HepG2 (cell line): ENCODE data around the gene SEMA5B. TPM values are rescaled to one million over a fixed set of nuclear protein-coding genes. Genes with fewer than 3 reads are reported as not detected.

Experiments used
- ATAC-seq: fragments of 200-7000 bp; cut with Tn5 transposase; 3 replicates; pipeline ENCODE4 v1.9.1; 2020; ENCODE audit warnings: mild to moderate bottlenecking, moderate library complexity
- BruUV-seq: library from RNA; stranded (reverse); fragments of 400-500 nt; replicated peaks from 2 replicates; lab custom pipeline; 2021; lab: Mats Ljungman, UMichigan
- CTCF ChIA-PET: fragments of 300-600 bp; formaldehyde crosslinking; extraction: SDS; loops from one replicate; lab custom pipeline; 2021; ENCODE audit warnings: low total read pairs, inconsistent platforms, low intra/inter-chr PET ratio; lab: Yijun Ruan, JAX
- POLR2A ChIA-PET: fragments of 350-600 bp; sonication (Branson Sonifier 250); formaldehyde crosslinking; loops from one replicate; lab custom pipeline; 2020; ENCODE audit warnings: antibody characterized with exemption, inconsistent platforms; lab: Yijun Ruan, JAX
- DNase-seq: peaks from one replicate; pipeline ENCODE4 v3.0.0-alpha.2; 2015; ENCODE audit warnings: low spot score
- FAIRE-seq: peaks from 3 replicates; lab custom pipeline; 2011; peaks lifted over from hg19 to GRCh38; lab: Jason Lieb, UNC
- H2AFZ ChIP-seq: one replicate; pipeline ENCODE4 v1.6.1; 2011; ENCODE audit warnings: low read length, inconsistent platforms
- H3K27ac ChIP-seq: fragments of 300-600 bp; 3 replicates; pipeline ENCODE4 v1.8.0; 2011; ENCODE audit warnings: mixed run types, mild to moderate bottlenecking, mixed read lengths, low read length, inconsistent platforms; ENCODE audit not compliant: insufficient read depth; ENCODE audit errors: extremely low read length
- H3K27me3 ChIP-seq, 2 experiments: fragments of 200-600 bp in 1 of 2; 2 replicates in 1 of 2; 3 replicates in 1 of 2; pipeline versions ENCODE4 v1.6.0 to v1.8.0; 2011; ENCODE audit warnings: low read length in 2 of 2, mild to moderate bottlenecking in 2 of 2, moderate library complexity in 2 of 2, inconsistent platforms in 1 of 2; ENCODE audit not compliant: insufficient read depth in 2 of 2, control insufficient read depth in 1 of 2
- H3K36me3 ChIP-seq, 2 experiments: fragments of 200-600 bp in 1 of 2; replicated peaks in 1 of 2; 2 replicates in 1 of 2; 3 replicates in 1 of 2; pipeline versions ENCODE4 v1.5.1 to v1.8.0; 2011; ENCODE audit warnings: low read length in 2 of 2, inconsistent platforms in 1 of 2; ENCODE audit not compliant: insufficient read depth in 2 of 2, control insufficient read depth in 1 of 2
- H3K4me1 ChIP-seq: 2 replicates; pipeline ENCODE4 v1.5.1; 2012; ENCODE audit warnings: low read length, inconsistent platforms; ENCODE audit not compliant: insufficient read depth
- H3K4me2 ChIP-seq: 2 replicates; pipeline ENCODE4 v1.6.0; 2011; ENCODE audit warnings: low read depth, low read length, inconsistent platforms
- H3K4me3 ChIP-seq, 3 experiments: fragments of 200-600 bp in 1 of 3; sonication (generic), shearing (Covaris generic) in 1 of 3; replicated peaks in 1 of 3; 2 replicates each; pipeline ENCODE4 v1.5.1; 2011 to 2016; ENCODE audit warnings: low read length in 3 of 3, inconsistent platforms in 2 of 3, low read depth in 2 of 3, mild to moderate bottlenecking in 2 of 3, control low read depth in 1 of 3, mixed read lengths in 1 of 3; ENCODE audit not compliant: insufficient read depth in 1 of 3
- H3K79me2 ChIP-seq: one replicate; pipeline ENCODE4 v1.6.1; 2011; ENCODE audit warnings: low read length, inconsistent platforms; ENCODE audit not compliant: insufficient read depth
- H3K9ac ChIP-seq: 2 replicates; pipeline ENCODE4 v1.6.0; 2011; ENCODE audit warnings: mild to moderate bottlenecking, low read depth, low read length, inconsistent platforms; ENCODE audit not compliant: insufficient read depth
- H3K9me3 ChIP-seq: 2 replicates; pipeline ENCODE4 v1.5.1; 2012; ENCODE audit warnings: mild to moderate bottlenecking, low read length
- H4K20me1 ChIP-seq: 2 replicates; pipeline ENCODE4 v1.6.0; 2011; ENCODE audit warnings: inconsistent platforms, mild to moderate bottlenecking, low read length, moderate library complexity; ENCODE audit not compliant: insufficient read depth
- ATF7-NPFF ChIP-seq: sonication (generic); formaldehyde crosslinking; IDR thresholded peaks from 2 replicates; pipeline ENCODE4 v1.8.1; 2023; ENCODE audit warnings: mild to moderate bottlenecking, low read depth, missing genetic modification reagents, moderate library complexity
- CENPX ChIP-seq: sonication (generic); formaldehyde crosslinking; IDR thresholded peaks from 2 replicates; pipeline ENCODE4 v1.9.0; 2021; ENCODE audit warnings: mild to moderate bottlenecking, missing genetic modification reagents, moderate library complexity
- EED ChIP-seq: sonication (generic); formaldehyde crosslinking; IDR thresholded peaks from 2 replicates; pipeline ENCODE4 v1.5.0; 2020; ENCODE audit warnings: mild to moderate bottlenecking, missing genetic modification reagents
- ELF4 ChIP-seq: sonication (generic); formaldehyde crosslinking; IDR thresholded peaks from 2 replicates; pipeline ENCODE4 v1.5.0; 2020; ENCODE audit warnings: missing genetic modification reagents, mild to moderate bottlenecking, moderate library complexity, borderline replicate concordance
- ETV5 ChIP-seq: IDR thresholded peaks from 2 replicates; pipeline ENCODE4 v1.6.1; 2018; ENCODE audit warnings: missing biosample characterization, missing genetic modification reagents, inconsistent platforms, borderline replicate concordance
- EZH2 ChIP-seq: conservative IDR thresholded peaks from 2 replicates; pipeline ENCODE4 v1.6.1; 2012; ENCODE audit warnings: mild to moderate bottlenecking, low read depth, low read length, moderate library complexity
- GFI1 ChIP-seq: sonication (generic); formaldehyde crosslinking; IDR thresholded peaks from 2 replicates; pipeline ENCODE4 v1.5.0; 2020; ENCODE audit warnings: missing genetic modification reagents, mild to moderate bottlenecking, borderline replicate concordance
- HMG20B ChIP-seq: conservative IDR thresholded peaks from 2 replicates; pipeline ENCODE4 v1.6.1; 2016; ENCODE audit warnings: missing genetic modification reagents, missing compliant biosample characterization
- HNRNPUL1 ChIP-seq: fragments of 200-400 bp; formaldehyde crosslinking; IDR thresholded peaks from 2 replicates; pipeline ENCODE4 v1.6.1; 2017; ENCODE audit warnings: low read depth, mild to moderate bottlenecking, low read length, moderate library complexity
- MED13 ChIP-seq: sonication (generic); formaldehyde crosslinking; IDR thresholded peaks from 2 replicates; pipeline ENCODE4 v1.5.0; 2020; ENCODE audit warnings: missing genetic modification reagents
- SMAD9 ChIP-seq: sonication (generic); formaldehyde crosslinking; IDR thresholded peaks from 2 replicates; pipeline ENCODE4 v1.5.1; 2020; ENCODE audit warnings: mild to moderate bottlenecking, missing genetic modification reagents
- SP140L ChIP-seq: sonication (generic); formaldehyde crosslinking; IDR thresholded peaks from 2 replicates; pipeline ENCODE4 v1.4.0; 2020; ENCODE audit warnings: missing genetic modification reagents, borderline replicate concordance
- SP5 ChIP-seq: IDR thresholded peaks from 2 replicates; pipeline ENCODE4 v1.6.1; 2016; ENCODE audit warnings: low read depth, borderline replicate concordance
- SRSF4 ChIP-seq: fragments of 200-400 bp; formaldehyde crosslinking; IDR thresholded peaks from one replicate; pipeline ENCODE4 v1.6.1; 2018; ENCODE audit warnings: mild to moderate bottlenecking, low read depth, low read length, moderate library complexity; ENCODE audit not compliant: poor library complexity, severe bottlenecking
- TEAD3 ChIP-seq: optimal IDR thresholded peaks from 2 replicates; pipeline ENCODE3; 2016; ENCODE audit warnings: borderline replicate concordance
- TRAFD1 ChIP-seq: sonication (generic); formaldehyde crosslinking; IDR thresholded peaks from 2 replicates; pipeline ENCODE4 v1.5.1; 2020; ENCODE audit warnings: missing genetic modification reagents, mild to moderate bottlenecking, borderline replicate concordance
- YEATS4 ChIP-seq: sonication (generic); formaldehyde crosslinking; IDR thresholded peaks from 2 replicates; pipeline ENCODE4 v1.4.0; 2020; ENCODE audit warnings: missing genetic modification reagents, borderline replicate concordance
- ZNF441 ChIP-seq: sonication (generic); formaldehyde crosslinking; IDR thresholded peaks from 2 replicates; pipeline ENCODE4 v1.7.0; 2021; ENCODE audit warnings: missing genetic modification reagents, borderline replicate concordance
- ZNF503 ChIP-seq: sonication (generic); formaldehyde crosslinking; IDR thresholded peaks from 2 replicates; pipeline ENCODE4 v1.4.0; 2020; ENCODE audit warnings: missing genetic modification reagents
- WGBS: methylation state at CpG from one replicate; pipeline ENCODE4 v1.1.6; 2017; ENCODE audit warnings: low lambda C conversion rate; 5-methylcytosine and 5-hydroxymethylcytosine counted together
- in situ Hi-C: cut with HindIII; loops from 2 replicates; pipeline ENCODE4 v1.10.0; 2017; ENCODE audit warnings: low pct_unique_long_range_greater_than_20kb; ENCODE audit not compliant: extremely low pct_ligation_motif_present
- intact Hi-C: fragments of 100-400 bp; cut with micrococcal nuclease; formaldehyde crosslinking; loops from one replicate; pipeline ENCODE4 v1.10.0; 2022; ENCODE audit not compliant: unreplicated experiment
- polyA plus RNA-seq, 8 experiments: library from polyadenylated mRNA; depleted of rRNA in 3 of 8; stranded (reverse) in 7 of 8; unstranded in 1 of 8; fragments of >200 nt; fragmentation: Illumina TruSeq in 4 of 8; extraction: Trizol in 4 of 8; gene quantifications; 2 replicates each; pipeline versions ENCODE4 v1.2.1 to v1.2.3, GENCODE V29; 2011 to 2016; ENCODE audit warnings: low read depth in 4 of 8, missing spikeins in 1 of 8, mixed read lengths in 1 of 8; ENCODE audit not compliant: insufficient read depth in 1 of 8
- total RNA-seq, 5 experiments: library from RNA; depleted of rRNA; stranded (reverse); fragments of >200 nt; fragmentation: Illumina TruSeq; extraction: Trizol; gene quantifications; 2 replicates each; pipeline ENCODE4 v1.2.3, GENCODE V29; 2016; ENCODE audit warnings: low read depth in 1 of 5
- TF ChIP-seq, protein P1 (sequence below): sonication (generic); formaldehyde crosslinking; IDR thresholded peaks from 2 replicates; pipeline ENCODE4 v1.5.0; 2020; ENCODE audit warnings: mild to moderate bottlenecking, missing genetic modification reagents

The SEMA5B gene
- total and polyA plus RNA-seq, 2 of the 13 experiments (the other 11 are each of a cell fraction or from before 2014, with no cell fraction given), result not detected

- TF ChIP-seq EED (CRISPR knock-in tag) (no peak), SMAD9 (CRISPR knock-in tag) (no peak), ETV5 (CRISPR knock-in tag) (no peak), TRAFD1 (CRISPR knock-in tag) (no peak), HNRNPUL1 (no peak), SRSF4 (no peak), TEAD3 (CRISPR knock-in tag) (no peak), HMG20B (no peak), EZH2 (no peak), GFI1 (CRISPR knock-in tag) (no peak), MED13 (no peak), SP5 (CRISPR knock-in tag) (no peak), ZNF441 (no peak), YEATS4 (no peak), CENPX (CRISPR knock-in tag) (no peak), SP140L (CRISPR knock-in tag) (no peak), ATF7-NPFF (CRISPR knock-in tag) (no peak), ZNF503 (CRISPR knock-in tag) (no peak), ELF4 (CRISPR knock-in tag) (no peak)
- TF ChIP-seq, protein P1, sequence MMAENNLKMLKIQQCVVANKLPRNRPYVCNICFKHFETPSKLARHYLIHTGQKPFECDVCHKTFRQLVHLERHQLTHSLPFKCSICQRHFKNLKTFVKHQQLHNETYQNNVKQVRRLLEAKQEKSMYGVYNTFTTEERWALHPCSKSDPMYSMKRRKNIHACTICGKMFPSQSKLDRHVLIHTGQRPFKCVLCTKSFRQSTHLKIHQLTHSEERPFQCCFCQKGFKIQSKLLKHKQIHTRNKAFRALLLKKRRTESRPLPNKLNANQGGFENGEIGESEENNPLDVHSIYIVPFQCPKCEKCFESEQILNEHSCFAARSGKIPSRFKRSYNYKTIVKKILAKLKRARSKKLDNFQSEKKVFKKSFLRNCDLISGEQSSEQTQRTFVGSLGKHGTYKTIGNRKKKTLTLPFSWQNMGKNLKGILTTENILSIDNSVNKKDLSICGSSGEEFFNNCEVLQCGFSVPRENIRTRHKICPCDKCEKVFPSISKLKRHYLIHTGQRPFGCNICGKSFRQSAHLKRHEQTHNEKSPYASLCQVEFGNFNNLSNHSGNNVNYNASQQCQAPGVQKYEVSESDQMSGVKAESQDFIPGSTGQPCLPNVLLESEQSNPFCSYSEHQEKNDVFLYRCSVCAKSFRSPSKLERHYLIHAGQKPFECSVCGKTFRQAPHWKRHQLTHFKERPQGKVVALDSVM (CRISPR knock-in tag), result no peak
- H3K4me3 ChIP-seq, result no peak overlapping the region
- no peaks in the 10 kb centered on the region for H3K36me3 ChIP-seq
- DNase-seq, result no peak
- ChIA-PET CTCF (no interaction called here), POLR2A (no interaction called here)
- in situ Hi-C loops (no loop called here), intact Hi-C loops (no loop called here)
- H3K79me2 ChIP-seq, result no peaks in the 10 kb centered on the region
- H3K9me3 ChIP-seq, result no peaks in the 10 kb centered on the region
- H4K20me1 ChIP-seq, result no peaks in the 10 kb centered on the region
- no peaks in the 10 kb centered on the region for H3K4me1 ChIP-seq
- H2AFZ ChIP-seq, result no peak overlapping the region
- no peak for FAIRE-seq
- no peak for ATAC-seq
- H3K9ac ChIP-seq, result no peak overlapping the region
- no TSS peak for BruUV-seq
- no peak overlapping the region for H3K27ac ChIP-seq
- 12% methylated on average over 7 of the region's 8 CpGs for WGBS
- peaks cover 10 to 70% of the 10 kb centered on the region in 2 experiments for H3K27me3 ChIP-seq
- no peak overlapping the region for H3K4me2 ChIP-seq
Observed at GRCh38 chr3:122991236-122991985, 36.2 kb downstream of the SEMA5B start.
